ENCODE measurements around the gene ANO6.
"Not testable (repeated sequence)": the region's sequence is repeated elsewhere in the genome, so short reads cannot be mapped to it uniquely, and the experiment has no call there.

Gene ANO6

GRCh38 chr12:45223868-45224267 is 8.0 kb downstream of the ANO6 start:
- Mint-ChIP-seq H3K9me3 (no peaks in the 10 kb centered on the region), H3K4me3 (no peak overlapping the region), H3K27ac (no peak overlapping the region), H3K4me1 (peaks cover 30% of the 10 kb centered on the region), H3K27me3 (no peaks in the 10 kb centered on the region)
- ATAC-seq (no peak), DNase-seq (no peak)

GRCh38 chr12:45224311-45224710 is 8.4 kb downstream of the ANO6 start:
- Mint-ChIP-seq H3K4me1 (peaks cover 30% of the 10 kb centered on the region), H3K4me3 (no peak overlapping the region), H3K9me3 (no peaks in the 10 kb centered on the region), H3K27me3 (no peaks in the 10 kb centered on the region), H3K27ac (peak overlapping the region in 1 of 2 donors; percentile 3)
- ATAC-seq (no peak), DNase-seq (no peak)

GRCh38 chr12:45226021-45226420 is 10.1 kb downstream of the ANO6 start:
- DNase-seq (no peak), ATAC-seq (no peak)
- Mint-ChIP-seq H3K27ac (no peak overlapping the region), H3K9me3 (no peaks in the 10 kb centered on the region), H3K4me1 (peaks cover 18% of the 10 kb centered on the region), H3K4me3 (no peak overlapping the region), H3K27me3 (no peaks in the 10 kb centered on the region)

GRCh38 chr12:45227316-45228067 is 11.6 kb downstream of the ANO6 start:
- DNase-seq (no peak), ATAC-seq (no peak)
- H3K9me3 Mint-ChIP-seq = no peaks in the 10 kb centered on the region
- H3K27me3 Mint-ChIP-seq = no peaks in the 10 kb centered on the region
- no peak overlapping the region for H3K27ac Mint-ChIP-seq
- H3K4me3 Mint-ChIP-seq = no peak overlapping the region
- peaks cover 30% of the 10 kb centered on the region for H3K4me1 Mint-ChIP-seq

GRCh38 chr12:45231515-45232145 is 15.7 kb downstream of the ANO6 start:
- no peak overlapping the region for H3K4me3 Mint-ChIP-seq
- ATAC-seq = no peak
- DNase-seq = no peak
- peak overlapping the region in 1 of 2 donors; percentile 86 for H3K27ac Mint-ChIP-seq
- H3K9me3 Mint-ChIP-seq = no peaks in the 10 kb centered on the region
- H3K27me3 Mint-ChIP-seq = no peaks in the 10 kb centered on the region
- H3K4me1 Mint-ChIP-seq = peaks cover 55% of the 10 kb centered on the region

- Mint-ChIP-seq H3K27me3 (no peaks in the 10 kb centered on the region), H3K4me3 (no peak overlapping the region), H3K27ac (peak overlapping the region in 1 of 2 donors; percentile 86), H3K4me1 (peaks cover 58% of the 10 kb centered on the region), H3K9me3 (no peaks in the 10 kb centered on the region)
- DNase-seq (no peak), ATAC-seq (no peak)
These were observed 16.4 kb downstream of the ANO6 start for GRCh38 chr12:45232146-45232755.

- no peaks in the 10 kb centered on the region for H3K27me3 Mint-ChIP-seq
- H3K4me3 Mint-ChIP-seq = peak overlapping the region in 1 of 2 donors; percentile 40
- DNase-seq = peak in 1 of 2 donors; percentile 30
- H3K9me3 Mint-ChIP-seq = no peaks in the 10 kb centered on the region
- H3K4me1 Mint-ChIP-seq = peaks cover 52% of the 10 kb centered on the region
- peak overlapping the region in 1 of 2 donors; percentile 65 for H3K27ac Mint-ChIP-seq
- ATAC-seq = peak; percentile 83
These were observed 17.0 kb downstream of the ANO6 start for GRCh38 chr12:45232756-45233372.

GRCh38 chr12:45234139-45234865 is 18.4 kb downstream of the ANO6 start:
- ATAC-seq (peak; percentile 71), DNase-seq (no peak)
- Mint-ChIP-seq H3K27ac (peak overlapping the region in 1 of 2 donors; percentile 67), H3K4me1 (peaks cover 52% of the 10 kb centered on the region), H3K4me3 (peak overlapping the region; percentile 3 to 49), H3K9me3 (no peaks in the 10 kb centered on the region), H3K27me3 (no peaks in the 10 kb centered on the region)

- ATAC-seq (peak; percentile 83), DNase-seq (no peak)
- Mint-ChIP-seq H3K9me3 (no peaks in the 10 kb centered on the region), H3K27me3 (no peaks in the 10 kb centered on the region), H3K4me1 (peaks cover 57% of the 10 kb centered on the region), H3K27ac (peak overlapping the region in 1 of 2 donors; percentile 67), H3K4me3 (peak overlapping the region; percentile 2 to 49)
These were observed 19.5 kb downstream of the ANO6 start for GRCh38 chr12:45235087-45236025.

GRCh38 chr12:45236383-45236782 is 20.5 kb downstream of the ANO6 start:
- not testable (repeated sequence) for H3K9me3 Mint-ChIP-seq, DNase-seq, ATAC-seq, H3K27me3 Mint-ChIP-seq, H3K4me3 Mint-ChIP-seq, H3K27ac Mint-ChIP-seq
- peaks cover 56% of the 10 kb centered on the region for H3K4me1 Mint-ChIP-seq

GRCh38 chr12:45242180-45242579 is 26.3 kb downstream of the ANO6 start:
- H3K9me3 Mint-ChIP-seq = no peaks in the 10 kb centered on the region
- H3K27me3 Mint-ChIP-seq = no peaks in the 10 kb centered on the region
- H3K4me3 Mint-ChIP-seq = no peak overlapping the region
- ATAC-seq (no peak), DNase-seq (no peak)
- no peak overlapping the region for H3K27ac Mint-ChIP-seq
- peaks cover 18% of the 10 kb centered on the region for H3K4me1 Mint-ChIP-seq

- ATAC-seq (no peak), DNase-seq (no peak)
- Mint-ChIP-seq H3K9me3 (no peaks in the 10 kb centered on the region), H3K4me1 (peaks cover 17% of the 10 kb centered on the region), H3K4me3 (no peak overlapping the region), H3K27ac (no peak overlapping the region), H3K27me3 (no peaks in the 10 kb centered on the region)
These were observed 28.1 kb downstream of the ANO6 start for GRCh38 chr12:45243963-45244362.

GRCh38 chr12:45244561-45245343 is 28.9 kb downstream of the ANO6 start:
- ATAC-seq (peak; percentile 33), DNase-seq (no peak)
- no peaks in the 10 kb centered on the region for H3K9me3 Mint-ChIP-seq
- peak overlapping the region in 1 of 2 donors; percentile 9 for H3K4me3 Mint-ChIP-seq
- H3K4me1 Mint-ChIP-seq = peaks cover 13% of the 10 kb centered on the region
- peak overlapping the region in 1 of 2 donors; percentile 61 for H3K27ac Mint-ChIP-seq
- H3K27me3 Mint-ChIP-seq = no peaks in the 10 kb centered on the region

GRCh38 chr12:45246236-45246635 is 30.3 kb downstream of the ANO6 start:
- Mint-ChIP-seq H3K9me3 (no peaks in the 10 kb centered on the region), H3K27ac (no peak overlapping the region), H3K27me3 (no peaks in the 10 kb centered on the region), H3K4me3 (no peak overlapping the region), H3K4me1 (peaks cover 12% of the 10 kb centered on the region)
- no peak for ATAC-seq
- DNase-seq = no peak
